ENCODE measurements around the gene CALHM4. TPM values are rescaled to one million over a fixed set of nuclear protein-coding genes. Genes with fewer than 3 reads are reported as not detected.

CALHM4 gene
- total and polyA plus RNA-seq, 5 experiments from 2014 or later = not detected

DNA sequence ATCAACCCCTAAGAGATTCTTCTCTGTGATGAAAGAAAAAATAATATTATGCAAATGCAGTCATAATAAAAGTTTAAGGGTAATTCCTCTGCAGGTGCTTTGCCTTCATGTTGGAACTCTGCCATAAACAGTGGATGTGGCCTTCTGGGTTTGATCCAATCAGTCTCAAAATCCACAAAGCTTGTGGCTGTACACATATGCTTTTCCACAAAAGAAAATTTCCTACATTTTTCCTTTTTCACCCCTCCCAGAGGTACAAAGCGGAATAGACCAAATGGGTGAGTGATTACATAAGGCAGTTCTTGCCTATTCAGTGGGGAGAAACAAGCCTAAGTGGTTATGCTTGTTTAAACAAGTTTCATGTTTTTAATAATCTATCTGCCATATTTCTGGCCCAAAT, 25.4 kb upstream of the CALHM4 start:
- Mint-ChIP-seq H3K4me3 (no peak overlapping the region), H3K27me3 (peaks cover 3 to 27% (median 14%) of the 10 kb centered on the region in 5 donors), H3K9me3 (no peaks in the 10 kb centered on the region), H3K27ac (no peak overlapping the region), H3K4me1 (peaks cover 0 to 2% (median under 1%) of the 10 kb centered on the region in 4 donors), H3K36me3 (no peaks in the 10 kb centered on the region)
- ATAC-seq (no peak), DNase-seq (no peak)
- POLR2A ChIA-PET = no interaction called here

DNA sequence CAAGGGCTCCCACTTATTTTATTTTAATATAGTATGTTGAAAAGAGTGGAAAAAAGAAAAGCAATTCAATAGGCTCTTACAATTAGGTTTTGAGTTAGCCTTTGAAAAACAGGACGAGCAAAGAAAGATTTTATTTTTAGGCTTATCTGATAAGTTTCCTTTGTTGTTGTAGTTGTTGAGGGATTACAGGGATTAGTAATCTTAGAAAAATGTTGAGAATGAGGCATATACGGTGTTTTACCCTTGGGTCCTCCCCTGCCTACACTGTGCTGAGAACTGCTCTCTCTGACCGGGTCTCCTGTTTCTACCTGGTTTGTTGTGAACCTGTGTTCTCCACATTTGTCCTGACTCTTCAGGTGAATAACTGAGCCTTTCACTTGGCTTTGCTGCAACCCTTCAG, 24.8 kb upstream of the CALHM4 start:
- Mint-ChIP-seq H3K4me1 (peaks cover 0 to 2% (median under 1%) of the 10 kb centered on the region in 4 donors), H3K9me3 (no peaks in the 10 kb centered on the region), H3K36me3 (no peaks in the 10 kb centered on the region), H3K27ac (no peak overlapping the region), H3K4me3 (no peak overlapping the region), H3K27me3 (peaks cover 3 to 27% (median 14%) of the 10 kb centered on the region in 5 donors)
- POLR2A ChIA-PET = no interaction called here
- DNase-seq = no peak
- ATAC-seq = no peak

DNA sequence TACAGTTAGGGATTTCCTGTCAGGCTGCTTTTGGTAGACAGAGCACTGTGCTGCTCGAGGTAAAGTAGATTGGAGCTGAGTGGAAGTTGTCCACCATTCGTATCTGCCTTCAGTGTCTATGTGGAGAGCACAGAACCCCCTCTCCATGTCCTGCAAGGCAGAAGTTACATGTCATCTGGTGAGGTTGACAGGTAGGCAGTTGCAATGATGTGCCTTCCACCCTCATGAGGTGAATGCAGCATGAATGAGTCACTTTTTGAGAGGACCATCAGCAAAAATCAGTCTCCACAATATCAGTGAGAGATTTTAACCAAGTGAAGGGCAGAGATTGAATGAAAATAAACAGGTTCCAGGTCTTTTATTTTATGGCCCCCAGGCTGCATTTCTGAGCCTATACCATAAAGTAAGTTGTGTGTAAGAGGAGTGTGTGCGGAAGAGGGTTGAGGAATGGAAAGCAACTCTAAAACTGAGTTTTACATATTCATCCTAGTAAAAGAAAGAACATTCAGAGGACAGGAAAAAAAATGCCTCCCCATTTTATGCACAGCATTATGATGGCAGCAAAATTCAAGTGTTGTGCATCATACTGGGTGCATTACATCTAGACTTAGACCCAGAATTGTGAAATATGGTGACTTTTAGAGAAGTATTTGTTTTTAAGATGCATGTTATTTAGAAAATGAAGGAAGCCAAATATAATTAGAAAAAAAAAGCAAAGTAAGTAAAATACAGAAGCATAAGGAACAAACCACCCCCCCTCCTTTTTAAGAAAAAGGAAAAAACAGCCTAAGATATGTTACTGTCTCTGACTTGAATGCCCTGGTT, 23.9 kb upstream of the CALHM4 start:
- POLR2A ChIA-PET = no interaction called here
- Mint-ChIP-seq H3K27ac (no peak overlapping the region), H3K27me3 (peaks cover 3 to 27% (median 14%) of the 10 kb centered on the region in 5 donors), H3K4me1 (peaks cover 0 to 2% (median under 1%) of the 10 kb centered on the region in 4 donors), H3K9me3 (no peaks in the 10 kb centered on the region), H3K4me3 (no peak overlapping the region), H3K36me3 (no peaks in the 10 kb centered on the region)
- ATAC-seq (no peak), DNase-seq (no peak)

DNA sequence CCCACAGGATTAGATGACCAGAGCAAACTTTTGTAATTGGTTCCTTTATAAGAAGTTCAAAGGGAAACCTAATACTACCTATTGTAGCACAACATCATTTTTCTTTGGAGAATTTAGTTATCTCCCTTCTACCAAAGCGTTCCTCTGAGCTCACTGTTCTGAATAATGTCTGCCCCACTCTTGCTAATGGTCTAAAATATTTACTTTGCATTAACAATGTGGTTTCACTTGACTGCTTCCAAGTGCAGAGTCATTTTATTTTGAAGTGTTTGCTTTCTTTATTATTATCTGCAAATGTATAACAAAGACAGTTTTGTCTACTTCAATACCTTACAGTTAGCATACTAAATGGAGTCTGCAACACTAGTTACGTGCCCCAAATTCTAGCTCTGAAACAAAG, 23.1 kb upstream of the CALHM4 start:
- POLR2A ChIA-PET = no interaction called here
- ATAC-seq (no peak), DNase-seq (no peak)
- Mint-ChIP-seq H3K36me3 (no peaks in the 10 kb centered on the region), H3K27ac (no peak overlapping the region), H3K4me1 (peaks cover 0 to 2% (median under 1%) of the 10 kb centered on the region in 4 donors), H3K27me3 (peaks cover 3 to 27% (median 14%) of the 10 kb centered on the region in 5 donors), H3K9me3 (no peaks in the 10 kb centered on the region), H3K4me3 (no peak overlapping the region)

DNA sequence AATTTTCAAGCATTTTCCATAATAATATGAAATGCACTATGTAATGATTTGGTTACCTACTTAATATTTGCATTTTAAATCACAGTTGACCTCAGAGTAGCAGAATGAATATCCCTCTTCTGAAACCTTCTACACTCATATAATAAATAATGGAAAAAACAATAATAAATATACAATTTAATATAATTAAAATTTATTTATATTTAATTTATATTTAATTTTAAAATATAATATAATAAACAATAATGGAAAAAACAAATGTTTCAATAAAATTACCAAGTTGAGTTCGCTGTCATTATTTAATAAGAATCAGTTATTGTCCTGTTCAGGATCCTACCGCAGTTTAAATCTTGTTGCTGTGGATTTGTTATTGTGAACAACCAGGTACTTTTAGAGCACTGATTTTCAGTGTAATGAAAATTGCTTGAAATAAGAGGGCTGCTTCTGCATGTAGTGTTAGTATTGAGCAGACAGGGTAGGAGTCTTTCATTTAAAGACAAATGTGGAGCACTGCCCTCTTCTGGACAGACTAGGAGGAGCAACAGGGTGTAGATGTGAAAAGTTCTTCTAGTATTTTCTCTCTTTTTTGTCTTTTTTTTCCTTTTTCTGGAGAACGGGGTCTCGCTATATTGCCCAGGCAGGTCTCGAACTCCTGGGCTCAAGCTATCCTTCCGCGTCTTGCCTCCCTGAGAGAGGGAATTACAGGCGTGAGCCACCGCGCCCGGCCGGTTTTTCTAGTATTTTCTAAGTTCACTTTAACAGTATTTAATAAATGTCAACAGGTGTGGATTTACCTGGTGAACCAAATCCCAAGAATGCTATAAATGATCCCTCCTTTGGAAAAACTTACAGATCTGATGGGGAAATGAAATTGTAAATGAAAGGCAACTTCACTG, 21.6 kb upstream of the CALHM4 start:
- Mint-ChIP-seq H3K36me3 (no peaks in the 10 kb centered on the region), H3K27ac (peak overlapping the region in 1 of 10 donors; percentile 82), H3K27me3 (peaks cover 3 to 27% (median 14%) of the 10 kb centered on the region in 5 donors), H3K4me1 (peaks cover 0 to 2% (median under 1%) of the 10 kb centered on the region in 4 donors), H3K9me3 (no peaks in the 10 kb centered on the region), H3K4me3 (no peak overlapping the region)
- DNase-seq (peak; percentile 20 to 78 (median 58)), ATAC-seq (peak; percentile 96)
- POLR2A ChIA-PET = no interaction called here

DNA sequence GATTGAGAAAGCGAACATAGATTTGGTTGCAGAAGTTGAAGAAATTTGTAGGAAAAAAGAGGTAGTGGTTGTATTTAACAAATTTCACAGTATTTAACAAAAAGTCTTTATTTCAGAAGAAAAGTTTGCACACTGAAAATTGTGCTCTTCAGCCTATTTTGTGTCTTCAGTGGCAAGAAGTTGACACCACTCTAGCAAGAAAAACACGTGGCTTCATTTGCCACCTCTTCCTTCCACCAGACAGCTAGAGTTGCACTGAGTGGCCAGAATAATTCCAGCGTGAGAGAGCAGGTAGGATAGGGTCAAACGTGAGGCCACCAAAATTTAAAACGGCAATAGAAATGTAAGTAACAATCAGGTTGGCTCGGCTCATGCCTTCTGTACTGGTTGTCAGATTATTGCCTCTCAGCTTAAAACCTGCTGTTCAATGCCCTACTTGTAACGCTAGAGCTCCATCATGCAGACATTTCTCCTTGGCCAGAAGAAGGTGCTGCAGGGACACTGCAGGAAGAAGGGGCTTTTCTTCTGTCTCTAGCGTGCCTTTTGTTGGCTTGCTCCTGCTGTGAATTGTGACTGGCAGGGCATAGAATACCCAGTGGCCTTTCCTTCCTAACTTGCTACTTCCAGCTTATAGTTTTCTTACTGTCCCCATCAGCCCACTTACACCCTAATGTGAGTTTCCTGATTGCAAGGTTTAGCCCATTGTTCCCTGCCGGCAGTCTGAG, 20.2 kb upstream of the CALHM4 start:
- Mint-ChIP-seq H3K36me3 (no peaks in the 10 kb centered on the region), H3K27me3 (peaks cover 2 to 27% (median 14%) of the 10 kb centered on the region in 5 donors), H3K4me1 (peaks cover 0 to 2% (median under 1%) of the 10 kb centered on the region in 4 donors), H3K27ac (no peak overlapping the region), H3K9me3 (no peaks in the 10 kb centered on the region), H3K4me3 (no peak overlapping the region)
- no peak for DNase-seq
- no peak for ATAC-seq
- POLR2A ChIA-PET = no interaction called here

DNA sequence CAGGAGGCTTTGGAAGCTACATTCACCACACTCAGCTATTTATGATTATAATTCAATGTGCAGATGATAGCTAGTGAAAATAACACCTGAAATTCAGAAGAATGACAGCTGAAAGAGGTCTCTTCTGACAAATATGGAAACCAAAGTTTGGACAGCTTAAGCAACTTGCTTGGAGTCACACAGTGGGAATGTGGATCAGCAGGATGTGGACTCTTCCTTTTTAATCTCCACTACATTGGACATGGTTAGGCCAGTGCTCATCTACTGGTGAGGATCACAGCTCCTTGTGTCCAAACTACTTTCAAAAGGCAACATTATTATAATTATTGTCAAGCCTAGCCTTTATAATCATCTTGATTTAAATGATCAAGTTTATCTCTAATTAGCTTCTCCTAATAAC, 18.4 kb upstream of the CALHM4 start:
- no peak overlapping the region for H3K4me3 Mint-ChIP-seq
- H3K27ac Mint-ChIP-seq = no peak overlapping the region
- H3K36me3 Mint-ChIP-seq = no peaks in the 10 kb centered on the region
- peaks cover 4 to 14% (median 8%) of the 10 kb centered on the region in 5 donors for H3K27me3 Mint-ChIP-seq
- POLR2A ChIA-PET = interaction anchor here (1.1 kb wide), 1 partner anchor 256 kb away, joined by 4 read pairs; the partner anchor contains the start of gene TSPYL1
- ATAC-seq (no peak), DNase-seq (no peak)
- H3K9me3 Mint-ChIP-seq = no peaks in the 10 kb centered on the region
- H3K4me1 Mint-ChIP-seq = peaks cover 0 to 2% (median under 1%) of the 10 kb centered on the region in 4 donors

DNA sequence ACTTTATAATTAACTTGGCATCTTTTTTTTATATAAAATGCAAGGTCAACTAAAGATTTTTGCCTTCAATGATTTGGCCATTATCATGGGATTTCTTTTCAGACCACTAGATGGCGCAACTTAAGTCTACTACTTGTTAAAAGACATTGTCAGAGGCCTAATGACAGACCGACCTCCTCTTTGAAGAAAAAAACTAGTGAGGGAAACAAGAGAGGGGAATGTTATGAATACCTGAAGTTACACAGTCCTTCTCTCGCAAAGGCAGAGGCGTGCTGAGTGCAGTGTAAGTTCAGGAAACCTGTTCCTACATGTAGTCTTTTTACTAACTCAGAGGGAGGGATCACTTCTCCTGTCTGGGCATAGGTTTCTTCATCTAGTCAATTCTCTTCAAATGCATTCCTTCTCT, 17.3 kb upstream of the CALHM4 start:
- ATAC-seq (peak; percentile 53 to 72), DNase-seq (peak in 6 of 10 donors; percentile 9 to 63 (median 39))
- H3K27ac Mint-ChIP-seq = peak overlapping the region in 1 of 10 donors; percentile 25
- no peaks in the 10 kb centered on the region for H3K36me3 Mint-ChIP-seq
- H3K4me1 Mint-ChIP-seq = peaks cover 0 to under 1% (median under 1%) of the 10 kb centered on the region in 4 donors
- peaks cover 4 to 15% (median 8%) of the 10 kb centered on the region in 5 donors for H3K27me3 Mint-ChIP-seq
- no peaks in the 10 kb centered on the region for H3K9me3 Mint-ChIP-seq
- POLR2A ChIA-PET = interaction anchor here (0.6 kb wide), 1 partner anchor 29 kb away, joined by 5 read pairs; no protein-coding TSS in a partner anchor
- no peak overlapping the region for H3K4me3 Mint-ChIP-seq

DNA sequence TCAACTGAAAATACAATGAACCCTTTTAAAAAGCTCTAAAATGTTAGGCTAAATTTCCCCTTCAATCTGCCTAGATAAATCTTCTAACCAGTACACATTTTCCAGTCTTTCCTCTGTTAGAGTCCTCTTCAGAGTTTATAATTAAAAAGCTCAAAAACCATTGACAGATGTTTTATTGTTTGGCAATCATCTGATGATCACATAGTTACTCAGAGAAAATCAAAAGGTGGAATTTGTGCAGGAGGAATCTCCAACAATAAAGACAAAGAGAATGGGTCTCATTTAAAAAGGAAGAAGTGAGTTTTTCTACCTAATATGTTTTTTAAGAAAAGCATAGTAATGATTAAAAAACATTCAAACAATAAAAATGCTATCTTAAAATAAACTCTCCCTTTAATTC, 11.1 kb upstream of the CALHM4 start:
- Mint-ChIP-seq H3K4me3 (no peak overlapping the region), H3K9me3 (no peaks in the 10 kb centered on the region), H3K4me1 (no peaks in the 10 kb centered on the region), H3K36me3 (no peaks in the 10 kb centered on the region), H3K27ac (no peak overlapping the region), H3K27me3 (peaks cover 6 to 25% (median 8%) of the 10 kb centered on the region in 5 donors)
- POLR2A ChIA-PET = no interaction called here
- ATAC-seq (no peak), DNase-seq (no peak)

DNA sequence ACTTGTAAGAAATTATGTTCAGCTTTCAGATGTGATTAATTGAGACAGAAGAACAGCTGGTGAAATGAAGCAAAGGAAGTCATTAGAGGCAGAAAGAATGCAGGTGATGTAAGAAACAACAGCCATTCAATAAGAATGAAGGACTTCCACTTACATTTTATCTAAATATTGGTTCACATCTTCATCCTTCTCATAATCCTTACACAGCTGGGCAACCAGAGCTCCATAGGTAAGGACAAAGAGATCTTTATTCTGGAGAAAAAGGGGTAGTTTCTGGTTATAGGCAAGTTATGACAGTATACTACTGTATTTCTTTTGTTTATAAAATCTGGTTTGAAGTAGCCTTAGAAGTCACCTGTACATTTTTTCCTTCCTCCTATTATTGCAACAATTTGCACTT, 10.4 kb upstream of the CALHM4 start:
- POLR2A ChIA-PET = no interaction called here

DNA sequence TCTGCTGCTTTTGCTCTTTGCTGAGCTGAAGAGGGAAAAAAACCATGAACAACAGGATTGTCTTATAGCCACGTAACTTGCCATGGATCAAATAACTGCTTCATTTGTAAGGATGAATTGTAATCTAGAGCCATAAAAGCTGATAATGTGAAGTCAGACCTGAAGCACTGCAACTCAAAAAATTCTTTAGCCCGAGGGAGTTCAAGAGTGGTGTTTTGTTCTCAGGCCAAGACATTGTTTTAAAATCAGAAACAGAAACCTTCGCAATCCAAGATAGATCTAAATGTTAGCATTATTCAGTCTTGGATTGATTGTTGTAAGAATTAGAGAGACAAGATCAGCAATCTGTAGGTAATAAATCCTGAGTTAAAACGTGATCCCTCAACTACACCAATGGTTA, 7.9 kb upstream of the CALHM4 start, which contains the start of gene TRAPPC3L:
Gene TRAPPC3L (minus strand): TSS at position 34 of the 400 bp plus-strand sequence. CDS start 170 bp downstream, outside the sequence.
- DNase-seq = no peak
- POLR2A ChIA-PET = no interaction called here

More for the DNA sequence above, 10.4 kb upstream of the CALHM4 start:
- H3K4me1 Mint-ChIP-seq = no peaks in the 10 kb centered on the region
- H3K27ac Mint-ChIP-seq = no peak overlapping the region
- H3K36me3 Mint-ChIP-seq = no peaks in the 10 kb centered on the region
- H3K4me3 Mint-ChIP-seq = no peak overlapping the region
- DNase-seq (no peak), ATAC-seq (no peak)
- peaks cover 6 to 25% (median 8%) of the 10 kb centered on the region in 5 donors for H3K27me3 Mint-ChIP-seq
- H3K9me3 Mint-ChIP-seq = no peaks in the 10 kb centered on the region

DNA sequence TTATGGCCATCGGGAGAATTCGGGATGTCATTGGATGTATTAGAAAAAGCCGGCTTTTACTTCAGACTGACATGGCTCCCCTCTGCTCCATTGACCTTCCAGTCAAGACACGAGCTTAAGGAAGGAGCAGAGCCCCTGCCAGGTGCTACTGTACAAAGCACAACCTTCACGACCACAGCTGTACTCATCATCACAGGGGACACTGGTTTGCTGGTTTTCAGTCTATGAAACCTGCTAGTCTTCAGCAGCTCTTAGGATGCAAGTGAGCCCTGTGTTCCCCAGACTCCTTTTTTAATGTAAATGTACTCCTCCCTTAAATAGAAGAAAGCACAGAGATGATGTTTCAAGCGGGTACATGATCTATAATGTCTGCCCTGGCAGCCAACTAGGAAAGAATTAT, 6.2 kb upstream of the CALHM4 start:
- POLR2A ChIA-PET = no interaction called here
- H3K27ac Mint-ChIP-seq = no peak overlapping the region
- DNase-seq (no peak), ATAC-seq (no peak)
- H3K27me3 Mint-ChIP-seq = peaks cover 2 to 28% (median 9%) of the 10 kb centered on the region in 5 donors
- no peaks in the 10 kb centered on the region for H3K4me1 Mint-ChIP-seq
- no peaks in the 10 kb centered on the region for H3K36me3 Mint-ChIP-seq
- H3K4me3 Mint-ChIP-seq = no peak overlapping the region
- no peaks in the 10 kb centered on the region for H3K9me3 Mint-ChIP-seq

More for the DNA sequence above, 7.9 kb upstream of the CALHM4 start, which contains the start of gene TRAPPC3L:
- ATAC-seq = no peak
- Mint-ChIP-seq H3K27me3 (peaks cover 3 to 25% (median 8%) of the 10 kb centered on the region in 5 donors), H3K36me3 (no peaks in the 10 kb centered on the region), H3K9me3 (no peaks in the 10 kb centered on the region), H3K4me1 (no peaks in the 10 kb centered on the region), H3K4me3 (no peak within 1 kb of the TSS), H3K27ac (no peak within 1 kb of the TSS)

Measured in naive thymus-derived CD8-positive, alpha-beta T cell (primary cell).